ENCODE measurements around the gene COBLL1.

- no peak for TF ChIP-seq CTCF (IDR thresholded peaks at IDR 0.05; ENCODE audit: low read length)
- TF ChIP-seq EZH2 (IDR thresholded peaks at IDR 0.05; ENCODE audit: borderline replicate concordance, low read length), result no peak
Measured at GRCh38 chr2:164657129-164657528, 184.5 kb downstream of the COBLL1 start.

All from OCI-LY1 (cell line).